GM23248 (cell line): ENCODE data around the gene ADAMTSL1.

Source experiments
- EZH2 ChIP-seq: fragments of 200-600 bp; sonication (generic); IDR thresholded peaks from 2 replicates; pipeline ENCODE4 v1.6.1; 2018; ENCODE audit warnings: antibody characterized with exemption, mild to moderate bottlenecking; ENCODE audit not compliant: insufficient read depth, poor library complexity, severe bottlenecking
- EZH2phosphoT487 ChIP-seq: fragments of 200-600 bp; sonication (generic); IDR thresholded peaks from 2 replicates; pipeline ENCODE4 v1.6.1; 2018; ENCODE audit warnings: antibody characterized with exemption, moderate library complexity, mild to moderate bottlenecking, low read depth; ENCODE audit not compliant: insufficient read depth

- TF ChIP-seq EZH2 (no peak), EZH2phosphoT487 (no peak)
Observed at GRCh38 chr9:18822850-18823249, 348.9 kb downstream of the ADAMTSL1 start.
